K562 (cell line): Measurements from ENCODE around the gene CCDC7. TPM values are rescaled to one million over a fixed set of nuclear protein-coding genes. Genes with fewer than 3 reads are reported as not detected.

Experiments
- ATAC-seq: fragments of 200-7000 bp; cut with Tn5 transposase; 3 replicates; pipeline ENCODE4 v1.9.1; 2020; ENCODE audit warnings: moderate library complexity
- BruUV-seq: library from RNA; stranded (reverse); fragments of 400-500 nt; replicated peaks from 2 replicates; lab custom pipeline; 2021; lab: Mats Ljungman, UMichigan
- CTCF ChIA-PET: fragments of 300-600 bp; formaldehyde crosslinking; extraction: SDS; loops from one replicate; lab custom pipeline; 2021; ENCODE audit warnings: low intra/inter-chr PET ratio; lab: Yijun Ruan, JAX
- POLR2A ChIA-PET: fragments of 300-600, 350-650 bp; sonication (Branson Sonifier 250); formaldehyde crosslinking; extraction: SDS; loops from one replicate; lab custom pipeline; 2021; ENCODE audit warnings: antibody characterized with exemption, inconsistent platforms; lab: Yijun Ruan, JAX
- DNase-seq, 4 experiments: peaks; one replicate each; pipeline versions ENCODE4 v3.0.0 to v3.0.0-alpha.2; 2011 to 2018; ENCODE audit warnings: low spot score in 3 of 4, mixed read lengths in 3 of 4; ENCODE audit errors: extremely low read depth in 1 of 4
- FAIRE-seq: peaks from 2 replicates; lab custom pipeline; 2011; peaks lifted over from hg19 to GRCh38; lab: Jason Lieb, UNC
- H2AFZ ChIP-seq: 2 replicates; pipeline ENCODE4 v1.6.0; 2011; ENCODE audit warnings: low read depth, low read length, control low read depth, inconsistent platforms
- H3K27ac ChIP-seq: fragments of 200-600 bp; 3 replicates; pipeline ENCODE4 v1.8.0; 2011; ENCODE audit warnings: low read depth, mild to moderate bottlenecking, control low read depth, inconsistent platforms, low read length, moderate library complexity, mixed read lengths; ENCODE audit errors: extremely low read depth
- H3K27me3 ChIP-seq, 2 experiments: fragments of 300-600 bp in 1 of 2; 2 replicates in 1 of 2; 3 replicates in 1 of 2; pipeline versions ENCODE4 v1.6.0 to v1.8.0; 2011; ENCODE audit warnings: inconsistent platforms in 2 of 2, low read length in 2 of 2, mild to moderate bottlenecking in 1 of 2, mixed read lengths in 1 of 2, moderate library complexity in 1 of 2; ENCODE audit not compliant: control insufficient read depth in 2 of 2, insufficient read depth in 2 of 2
- H3K36me3 ChIP-seq: fragments of 300-600 bp; 3 replicates; pipeline ENCODE4 v1.8.0; 2011; ENCODE audit warnings: mild to moderate bottlenecking, low read length, inconsistent platforms; ENCODE audit not compliant: control insufficient read depth, insufficient read depth
- H3K4me1 ChIP-seq, 2 experiments: fragments of 200-600 bp in 1 of 2; replicated peaks in 1 of 2; 2 replicates in 1 of 2; 3 replicates in 1 of 2; pipeline versions ENCODE4 v1.5.1 to v1.8.0; 2011; ENCODE audit warnings: inconsistent platforms in 2 of 2, low read length in 2 of 2, mild to moderate bottlenecking in 1 of 2, mixed read lengths in 1 of 2, moderate library complexity in 1 of 2; ENCODE audit not compliant: control insufficient read depth in 2 of 2, insufficient read depth in 2 of 2
- H3K4me2 ChIP-seq: 2 replicates; pipeline ENCODE4 v1.6.1; 2011; ENCODE audit warnings: low read length, control low read depth, inconsistent platforms, mixed read lengths; ENCODE audit not compliant: insufficient read depth
- H3K4me3 ChIP-seq: fragments of 200-600 bp; sonication (generic), shearing (Covaris generic); 2 replicates; pipeline ENCODE4 v1.5.1; 2016; ENCODE audit warnings: control low read depth, inconsistent platforms
- H3K79me2 ChIP-seq: fragments of 200-600 bp; 3 replicates; pipeline ENCODE4 v1.8.0; 2011; ENCODE audit warnings: low read length, inconsistent platforms; ENCODE audit not compliant: control insufficient read depth, insufficient read depth
- H3K9ac ChIP-seq, 2 experiments: 2 replicates each; pipeline versions ENCODE4 v1.6.0 to v1.6.1; 2011; ENCODE audit warnings: low read depth in 2 of 2, low read length in 2 of 2, control low read depth in 1 of 2, inconsistent platforms in 1 of 2, mild to moderate bottlenecking in 1 of 2, mixed read lengths in 1 of 2; ENCODE audit not compliant: insufficient read depth in 1 of 2
- H3K9me1 ChIP-seq: one replicate; pipeline ENCODE4 v1.6.0; 2011; ENCODE audit warnings: inconsistent platforms, mild to moderate bottlenecking, low read length, moderate library complexity; ENCODE audit not compliant: control insufficient read depth, insufficient read depth
- H3K9me3 ChIP-seq: replicated peaks from 2 replicates; pipeline ENCODE4 v1.5.1; 2011; ENCODE audit warnings: low read depth, low read length, inconsistent platforms; ENCODE audit not compliant: control insufficient read depth, insufficient read depth
- H4K20me1 ChIP-seq: replicated peaks from 2 replicates; pipeline ENCODE4 v1.6.1; 2011; ENCODE audit warnings: low read length, inconsistent platforms, mixed read lengths; ENCODE audit not compliant: control insufficient read depth, insufficient read depth
- HDAC6 ChIP-seq: IDR thresholded peaks from 2 replicates; pipeline ENCODE4 v1.6.1; 2012; ENCODE audit warnings: low read depth, mild to moderate bottlenecking, control low read depth, inconsistent platforms, low read length, moderate library complexity
- PTTG1 ChIP-seq: fragments of 450-650 bp; IDR thresholded peaks from 2 replicates; pipeline ENCODE4 v1.6.1; 2016; ENCODE audit warnings: low read depth, mild to moderate bottlenecking, missing genetic modification characterization, missing compliant biosample characterization
- RBM14 ChIP-seq: fragments of 200-400 bp; formaldehyde crosslinking; IDR thresholded peaks from 2 replicates; pipeline ENCODE4 v1.6.1; 2018; ENCODE audit warnings: low read depth, mild to moderate bottlenecking, low read length, moderate library complexity, borderline replicate concordance; ENCODE audit not compliant: insufficient read depth
- SAFB ChIP-seq: fragments of 200-400 bp; formaldehyde crosslinking; IDR thresholded peaks from 2 replicates; pipeline ENCODE4 v1.6.1; 2017; ENCODE audit warnings: low read depth, low read length, borderline replicate concordance
- SETDB1 ChIP-seq: IDR thresholded peaks from one replicate; pipeline ENCODE4 v1.6.1; 2012; ENCODE audit warnings: low read length, control low read depth, inconsistent platforms
- WGBS: fragments of 100-300 bp; shearing (Covaris generic); methylation state at CpG from one replicate; pipeline ENCODE4 v1.1.6; 2016; ENCODE audit warnings: low coverage, mixed read lengths; ENCODE audit not compliant: insufficient coverage; ENCODE audit errors: missing lambda C conversion rate; 5-methylcytosine and 5-hydroxymethylcytosine counted together
- in situ Hi-C: fragments of 300-500 bp; cut with MboI; formaldehyde crosslinking; loops from 4 replicates; pipeline ENCODE4 v1.15.0; 2018; ENCODE audit warnings: inconsistent platforms, mixed read lengths
- intact Hi-C: fragments of 100-400 bp; cut with micrococcal nuclease; formaldehyde crosslinking; loops from 2 replicates; pipeline ENCODE4 v1.14.2; 2022
- polyA plus RNA-seq, 8 experiments: library from polyadenylated mRNA; depleted of rRNA in 4 of 8; stranded (reverse) in 5 of 8; unstranded in 3 of 8; fragments of >200 nt; fragmentation: Nextera tagmentation in 2 of 8; fragmentation: Illumina TruSeq in 1 of 8; extraction: Ambion mirVana in 2 of 8; extraction: Trizol in 1 of 8; gene quantifications; 2 replicates each; pipeline versions ENCODE4 v1.2.1 to v1.2.3, GENCODE V29; 2011 to 2014; ENCODE audit warnings: inconsistent platforms in 1 of 8, missing spikeins in 1 of 8
- total RNA-seq, 7 experiments: library from RNA; depleted of rRNA in 6 of 7; stranded (reverse); fragments of >200 nt in 6 of 7; fragmentation: Illumina TruSeq in 2 of 7; extraction: Trizol in 2 of 7; gene quantifications; 2 replicates each; pipeline versions ENCODE4 v1.2.1 to v1.2.3, GENCODE V29; 2011 to 2021; ENCODE audit warnings: low replicate concordance in 1 of 7
- TF ChIP-seq, protein P1 (sequence below), 2 experiments: fragments of 450-650 bp; IDR thresholded peaks; 2 replicates each; pipeline ENCODE4 v1.6.1; 2018; ENCODE audit warnings: mild to moderate bottlenecking in 2 of 2, low read depth in 1 of 2; ENCODE audit not compliant: partially characterized antibody in 2 of 2
- TF ChIP-seq, protein P2 (sequence below): fragments of 450-650 bp; conservative IDR thresholded peaks from 2 replicates; pipeline ENCODE4 v1.6.1; 2016; ENCODE audit warnings: missing genetic modification characterization, low read depth, mild to moderate bottlenecking, missing compliant biosample characterization, moderate library complexity
- TF ChIP-seq, protein P3 (sequence below), 2 experiments: IDR thresholded peaks in 1 of 2; conservative IDR thresholded peaks in 1 of 2; 2 replicates each; pipeline ENCODE4 v1.6.1; 2016; ENCODE audit warnings: low read depth in 2 of 2, mild to moderate bottlenecking in 1 of 2, missing compliant biosample characterization in 1 of 2, missing genetic modification characterization in 1 of 2, moderate library complexity in 1 of 2

The CCDC7 gene
- total and polyA plus RNA-seq, 9 of the 15 experiments (the other 6 are each of a cell fraction or from before 2014, with no cell fraction given): 1.5 to 6.6 (median 2.7) TPM

DNA sequence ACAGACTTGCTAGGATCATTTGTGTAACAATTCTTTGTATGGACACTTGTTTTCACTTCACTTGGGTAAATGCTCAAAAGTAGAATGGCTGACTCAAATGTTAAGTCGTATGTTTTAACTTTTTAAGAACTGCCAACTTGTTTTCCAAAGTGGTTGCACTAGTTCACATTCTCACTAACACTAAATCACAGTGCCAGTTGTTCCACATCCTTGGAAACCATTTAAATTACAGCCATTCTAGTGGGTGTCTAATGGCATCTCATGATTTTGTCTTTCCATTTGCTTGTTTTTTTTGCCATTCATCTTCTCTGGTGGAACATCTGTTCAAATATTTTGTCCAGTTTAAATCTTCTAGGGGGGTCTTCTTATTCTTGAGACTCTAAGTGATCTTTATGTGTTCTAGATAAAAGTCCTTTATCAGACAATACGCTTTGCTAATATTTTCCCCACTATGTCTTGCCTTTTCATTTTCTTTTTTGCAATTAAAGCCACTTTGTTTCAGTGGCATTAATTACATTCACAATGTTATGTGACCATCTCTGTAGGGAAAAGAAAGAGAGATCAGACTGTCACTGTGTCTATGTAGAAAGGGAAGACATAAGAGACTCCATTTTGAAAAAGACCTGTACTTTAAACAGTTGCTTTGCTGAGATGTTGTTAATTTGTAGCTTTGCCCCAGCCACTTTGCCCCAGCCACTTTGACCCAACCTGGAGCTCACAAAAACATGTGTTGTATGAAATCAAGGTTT, 448.1 kb downstream of the CCDC7 start:
- FAIRE-seq: no peak
- in situ Hi-C loops: no loop called here
- CTCF ChIA-PET: no interaction called here

More for the DNA sequence above, 448.1 kb downstream of the CCDC7 start:
- no peak overlapping the region for H3K4me2 ChIP-seq
- H3K36me3 ChIP-seq: peaks cover 32% of the 10 kb centered on the region
- no peaks in the 10 kb centered on the region for H3K79me2 ChIP-seq
- no peaks in the 10 kb centered on the region; a peak in 2 of 5 replicates for H3K27me3 ChIP-seq
- ATAC-seq (no peak), DNase-seq (no peak)
- H3K9ac ChIP-seq: no peak overlapping the region
- H2AFZ ChIP-seq: no peak overlapping the region
- no peak overlapping the region for H3K4me3 ChIP-seq
- no peaks in the 10 kb centered on the region for H3K9me1 ChIP-seq
- no TSS peak for BruUV-seq
- 56% methylated on average over 2 of the region's 2 CpGs for WGBS
- TF ChIP-seq, protein P1, sequence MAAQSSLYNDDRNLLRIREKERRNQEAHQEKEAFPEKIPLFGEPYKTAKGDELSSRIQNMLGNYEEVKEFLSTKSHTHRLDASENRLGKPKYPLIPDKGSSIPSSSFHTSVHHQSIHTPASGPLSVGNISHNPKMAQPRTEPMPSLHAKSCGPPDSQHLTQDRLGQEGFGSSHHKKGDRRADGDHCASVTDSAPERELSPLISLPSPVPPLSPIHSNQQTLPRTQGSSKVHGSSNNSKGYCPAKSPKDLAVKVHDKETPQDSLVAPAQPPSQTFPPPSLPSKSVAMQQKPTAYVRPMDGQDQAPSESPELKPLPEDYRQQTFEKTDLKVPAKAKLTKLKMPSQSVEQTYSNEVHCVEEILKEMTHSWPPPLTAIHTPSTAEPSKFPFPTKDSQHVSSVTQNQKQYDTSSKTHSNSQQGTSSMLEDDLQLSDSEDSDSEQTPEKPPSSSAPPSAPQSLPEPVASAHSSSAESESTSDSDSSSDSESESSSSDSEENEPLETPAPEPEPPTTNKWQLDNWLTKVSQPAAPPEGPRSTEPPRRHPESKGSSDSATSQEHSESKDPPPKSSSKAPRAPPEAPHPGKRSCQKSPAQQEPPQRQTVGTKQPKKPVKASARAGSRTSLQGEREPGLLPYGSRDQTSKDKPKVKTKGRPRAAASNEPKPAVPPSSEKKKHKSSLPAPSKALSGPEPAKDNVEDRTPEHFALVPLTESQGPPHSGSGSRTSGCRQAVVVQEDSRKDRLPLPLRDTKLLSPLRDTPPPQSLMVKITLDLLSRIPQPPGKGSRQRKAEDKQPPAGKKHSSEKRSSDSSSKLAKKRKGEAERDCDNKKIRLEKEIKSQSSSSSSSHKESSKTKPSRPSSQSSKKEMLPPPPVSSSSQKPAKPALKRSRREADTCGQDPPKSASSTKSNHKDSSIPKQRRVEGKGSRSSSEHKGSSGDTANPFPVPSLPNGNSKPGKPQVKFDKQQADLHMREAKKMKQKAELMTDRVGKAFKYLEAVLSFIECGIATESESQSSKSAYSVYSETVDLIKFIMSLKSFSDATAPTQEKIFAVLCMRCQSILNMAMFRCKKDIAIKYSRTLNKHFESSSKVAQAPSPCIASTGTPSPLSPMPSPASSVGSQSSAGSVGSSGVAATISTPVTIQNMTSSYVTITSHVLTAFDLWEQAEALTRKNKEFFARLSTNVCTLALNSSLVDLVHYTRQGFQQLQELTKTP (IDR thresholded peaks at IDR 0.05; ENCODE audit: low read depth in 1 of 2, partially characterized antibody in 2 of 2): no peak
- TF ChIP-seq SAFB (no peak), HDAC6 (no peak), SETDB1 (no peak), PTTG1 (tag) (peak; percentile 28; the same call in 1 of the 2 replicates), RBM14 (no peak)
- TF ChIP-seq, protein P2, sequence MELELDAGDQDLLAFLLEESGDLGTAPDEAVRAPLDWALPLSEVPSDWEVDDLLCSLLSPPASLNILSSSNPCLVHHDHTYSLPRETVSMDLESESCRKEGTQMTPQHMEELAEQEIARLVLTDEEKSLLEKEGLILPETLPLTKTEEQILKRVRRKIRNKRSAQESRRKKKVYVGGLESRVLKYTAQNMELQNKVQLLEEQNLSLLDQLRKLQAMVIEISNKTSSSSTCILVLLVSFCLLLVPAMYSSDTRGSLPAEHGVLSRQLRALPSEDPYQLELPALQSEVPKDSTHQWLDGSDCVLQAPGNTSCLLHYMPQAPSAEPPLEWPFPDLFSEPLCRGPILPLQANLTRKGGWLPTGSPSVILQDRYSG (tag): peak; percentile 50; the same call in 1 of the 2 replicates
- TF ChIP-seq, protein P3, sequence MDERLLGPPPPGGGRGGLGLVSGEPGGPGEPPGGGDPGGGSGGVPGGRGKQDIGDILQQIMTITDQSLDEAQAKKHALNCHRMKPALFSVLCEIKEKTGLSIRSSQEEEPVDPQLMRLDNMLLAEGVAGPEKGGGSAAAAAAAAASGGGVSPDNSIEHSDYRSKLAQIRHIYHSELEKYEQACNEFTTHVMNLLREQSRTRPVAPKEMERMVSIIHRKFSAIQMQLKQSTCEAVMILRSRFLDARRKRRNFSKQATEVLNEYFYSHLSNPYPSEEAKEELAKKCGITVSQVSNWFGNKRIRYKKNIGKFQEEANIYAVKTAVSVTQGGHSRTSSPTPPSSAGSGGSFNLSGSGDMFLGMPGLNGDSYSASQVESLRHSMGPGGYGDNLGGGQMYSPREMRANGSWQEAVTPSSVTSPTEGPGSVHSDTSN (CRISPR knock-in tag; IDR thresholded peaks at IDR 0.05; ENCODE audit: low read depth): no peak
- TF ChIP-seq, protein P3 (tag; conservative IDR thresholded peaks at IDR 0.05; ENCODE audit: low read depth): no peak
- intact Hi-C loops: no loop called here
- H3K27ac ChIP-seq: no peak overlapping the region
- no peaks in the 10 kb centered on the region; a peak in 2 of 5 replicates for H3K4me1 ChIP-seq
- H4K20me1 ChIP-seq: no peaks in the 10 kb centered on the region
- no peaks in the 10 kb centered on the region for H3K9me3 ChIP-seq
- POLR2A ChIA-PET: interaction anchor here (1.3 kb wide), 1 partner anchor 12 kb away, joined by 4 read pairs; no protein-coding TSS in a partner anchor
